Measurements from ENCODE around the gene PLIN4.

GRCh38 chr19:4522291-4523002 lies 4.2 kb upstream of the PLIN4 start:
- TF ChIP-seq CTCF (IDR thresholded peaks at IDR 0.05) (no peak), EP300 (IDR thresholded peaks at IDR 0.05) (no peak)
